Measurements from ENCODE around the gene SPOP. TPM values are rescaled to one million over a fixed set of nuclear protein-coding genes. Genes with fewer than 3 reads are reported as not detected.

The SPOP gene
- total and polyA plus RNA-seq, 11 donors = 28.5 to 96.1 (median 60.4) TPM

DNA sequence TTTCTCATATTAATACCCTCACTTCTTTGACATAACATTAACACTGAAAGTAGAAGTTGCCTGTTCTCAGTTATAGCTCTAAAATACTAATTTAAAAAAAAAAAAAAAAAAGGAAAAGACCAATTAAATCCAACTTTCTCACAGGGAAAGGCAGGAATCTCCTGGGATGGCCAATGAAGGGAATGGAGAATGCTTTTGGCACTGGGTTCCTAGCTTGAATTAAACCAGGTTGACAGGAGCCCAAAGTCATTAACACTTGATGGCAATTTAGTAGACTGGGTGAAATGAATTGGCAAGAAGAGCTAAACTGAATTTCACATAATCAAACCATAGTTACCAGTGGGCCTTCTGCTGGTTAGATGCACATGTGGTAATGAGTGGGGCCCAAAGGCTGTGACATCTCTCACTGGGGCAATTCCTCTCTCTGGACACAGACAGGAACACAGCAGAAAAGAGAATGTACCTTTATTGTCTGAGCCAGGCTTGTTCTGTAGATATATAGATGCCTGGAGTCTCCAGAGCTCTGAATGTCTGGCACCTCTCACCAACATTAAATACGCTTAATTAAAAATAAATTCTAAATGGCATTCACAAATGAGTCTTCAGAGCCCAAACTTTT lies 64.6 kb downstream of the SPOP start:
- intact Hi-C loops (cut with DNase I) = loop anchor here in 5 of 10 donors (5.0 to 10.0 kb wide), 2 partner anchors 36 to 62 kb away; partner anchors contain the start of genes SPOP (in 4 of the 5) and NXPH3 (in 1 of the 5)
- H3K36me3 ChIP-seq = peaks cover 0 to 78% (median 48%) of the 10 kb centered on the region in 9 donors
- no peak overlapping the region for H3K4me3 ChIP-seq
- WGBS, 4 donors = 96 to 100% (median 98%) methylated on average over 1 of the region's 1 CpG
- no peaks in the 10 kb centered on the region for H3K27me3 ChIP-seq
- no peaks in the 10 kb centered on the region for H3K9me3 ChIP-seq
- no peak for ATAC-seq
- TF ChIP-seq, protein P1, sequence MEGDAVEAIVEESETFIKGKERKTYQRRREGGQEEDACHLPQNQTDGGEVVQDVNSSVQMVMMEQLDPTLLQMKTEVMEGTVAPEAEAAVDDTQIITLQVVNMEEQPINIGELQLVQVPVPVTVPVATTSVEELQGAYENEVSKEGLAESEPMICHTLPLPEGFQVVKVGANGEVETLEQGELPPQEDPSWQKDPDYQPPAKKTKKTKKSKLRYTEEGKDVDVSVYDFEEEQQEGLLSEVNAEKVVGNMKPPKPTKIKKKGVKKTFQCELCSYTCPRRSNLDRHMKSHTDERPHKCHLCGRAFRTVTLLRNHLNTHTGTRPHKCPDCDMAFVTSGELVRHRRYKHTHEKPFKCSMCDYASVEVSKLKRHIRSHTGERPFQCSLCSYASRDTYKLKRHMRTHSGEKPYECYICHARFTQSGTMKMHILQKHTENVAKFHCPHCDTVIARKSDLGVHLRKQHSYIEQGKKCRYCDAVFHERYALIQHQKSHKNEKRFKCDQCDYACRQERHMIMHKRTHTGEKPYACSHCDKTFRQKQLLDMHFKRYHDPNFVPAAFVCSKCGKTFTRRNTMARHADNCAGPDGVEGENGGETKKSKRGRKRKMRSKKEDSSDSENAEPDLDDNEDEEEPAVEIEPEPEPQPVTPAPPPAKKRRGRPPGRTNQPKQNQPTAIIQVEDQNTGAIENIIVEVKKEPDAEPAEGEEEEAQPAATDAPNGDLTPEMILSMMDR (IDR thresholded peaks at IDR 0.05) = no peak
- TF ChIP-seq POLR2A (IDR thresholded peaks at IDR 0.05) = no peak
- DNase-seq = no peak
- H3K4me1 ChIP-seq = peaks cover 0 to 57% (median 40%) of the 10 kb centered on the region in 12 donors
- peak overlapping the region in 3 of 12 donors; percentile 1 to 73 (median 9) for H3K27ac ChIP-seq

DNA sequence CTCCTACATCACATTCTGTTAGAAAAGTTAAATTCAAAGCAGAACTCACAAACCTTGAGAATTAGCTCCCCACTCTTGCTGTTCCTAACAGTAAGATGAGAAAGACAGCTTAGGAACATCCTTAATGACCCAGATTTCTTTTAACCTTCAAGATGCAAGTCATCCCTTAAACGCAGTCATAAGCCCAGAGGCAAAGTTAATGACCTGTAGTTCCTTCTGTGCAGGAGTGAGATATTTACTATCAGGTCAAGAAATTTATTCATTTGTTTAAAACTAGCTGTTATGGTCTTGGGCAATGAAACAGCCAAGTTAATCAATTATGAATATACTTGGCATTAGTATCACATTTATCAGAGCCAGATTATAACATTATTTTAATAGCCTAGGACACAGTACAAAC lies 65.2 kb downstream of the SPOP start:
- no peak for TF ChIP-seq POLR2A (IDR thresholded peaks at IDR 0.05)
- TF ChIP-seq, protein P1 (IDR thresholded peaks at IDR 0.05) = no peak
- Histone ChIP-seq H3K9me3 (no peaks in the 10 kb centered on the region), H3K27me3 (no peaks in the 10 kb centered on the region), H3K36me3 (peaks cover 0 to 78% (median 48%) of the 10 kb centered on the region in 9 donors), H3K4me1 (peaks cover 0 to 52% (median 36%) of the 10 kb centered on the region in 12 donors), H3K27ac (peak overlapping the region in 2 of 12 donors; percentile 9 to 73), H3K4me3 (no peak overlapping the region)
- ATAC-seq (no peak), DNase-seq (no peak)
- intact Hi-C loops (cut with DNase I) = loop anchor here in 5 of 10 donors (5.0 to 10.0 kb wide), 2 partner anchors 35 to 62 kb away; partner anchors contain the start of genes SPOP (in 4 of the 5) and NXPH3 (in 1 of the 5)
- WGBS, 4 donors = 82 to 95% (median 93%) methylated on average over 1 of the region's 1 CpG

DNA sequence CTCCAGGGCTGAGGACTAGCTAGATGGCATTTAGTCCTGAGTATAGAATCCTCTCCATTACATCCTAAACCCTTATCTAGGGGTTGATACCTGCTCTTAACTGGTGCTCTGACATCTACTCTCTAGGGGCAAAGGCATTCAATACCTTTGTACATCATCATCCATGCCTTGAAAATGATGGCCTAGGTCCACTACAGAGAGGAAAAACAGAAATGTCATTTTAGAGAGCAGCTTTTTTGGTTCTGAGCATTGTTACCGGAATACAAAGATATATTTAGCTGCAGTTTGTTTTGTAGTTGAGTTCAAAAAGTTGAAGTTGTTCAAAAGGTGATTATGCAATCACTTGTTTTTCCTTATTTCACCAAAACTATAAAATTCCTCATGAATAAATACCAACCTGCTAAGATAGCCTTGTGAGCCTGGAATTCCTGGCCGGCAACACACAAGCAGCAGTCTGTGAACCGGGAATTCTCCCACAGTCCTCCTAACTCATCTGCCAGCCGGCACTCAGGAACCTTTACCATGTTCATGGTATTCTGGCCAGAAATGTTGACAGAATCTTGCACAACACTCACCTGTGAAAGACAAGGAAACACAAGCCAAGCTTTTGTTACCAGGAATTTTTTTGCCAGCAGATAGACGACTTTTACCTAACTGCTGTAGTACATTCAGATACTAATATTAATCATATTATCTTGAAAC lies 66.9 kb downstream of the SPOP start:
- Histone ChIP-seq H3K9me3 (no peaks in the 10 kb centered on the region), H3K4me3 (no peak overlapping the region), H3K27ac (peak overlapping the region in 2 of 12 donors; percentile 61 to 73), H3K36me3 (peaks cover 0 to 83% (median 65%) of the 10 kb centered on the region in 9 donors), H3K4me1 (peaks cover 0 to 36% (median 20%) of the 10 kb centered on the region in 12 donors), H3K27me3 (no peaks in the 10 kb centered on the region)
- 48 to 81% (median 60%) methylated on average over 5 of the region's 5 CpGs for WGBS, 4 donors
- DNase-seq (no peak), ATAC-seq (peak in 1 of 4 donors; percentile 18)
- TF ChIP-seq, protein P1 (IDR thresholded peaks at IDR 0.05) = no peak
- TF ChIP-seq POLR2A (IDR thresholded peaks at IDR 0.05) = no peak
- intact Hi-C loops (cut with DNase I) = loop anchor here in 5 of 10 donors (5.0 to 10.0 kb wide), 2 partner anchors 34 to 64 kb away; partner anchors contain the start of genes SPOP (in 4 of the 5) and NXPH3 (in 1 of the 5)

DNA sequence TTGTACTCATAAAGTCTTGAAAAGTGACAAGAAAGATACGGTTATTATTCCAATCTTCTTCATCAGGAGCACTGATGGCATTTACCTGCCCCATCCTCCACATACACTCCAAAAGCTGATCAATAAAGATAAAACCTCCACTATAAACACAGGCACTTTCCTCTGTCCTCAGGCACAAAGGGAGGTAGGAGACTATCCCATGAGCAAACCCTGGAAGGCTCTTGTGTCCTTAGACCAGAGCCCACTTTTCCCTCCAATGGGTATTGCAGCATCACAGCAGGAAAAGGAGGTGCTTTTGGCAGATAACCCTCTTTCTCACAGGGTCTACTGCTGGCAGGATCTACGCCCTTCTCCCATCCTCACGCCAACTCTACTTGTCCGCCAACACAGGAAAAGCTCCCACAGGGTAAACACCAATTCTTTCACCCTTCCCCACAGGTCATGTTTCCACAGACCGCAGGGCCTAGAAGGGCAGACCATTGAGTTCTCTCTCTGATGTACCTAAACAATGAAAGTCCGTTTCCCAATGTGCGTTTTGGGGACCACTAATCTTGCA lies 73.5 kb downstream of the SPOP start:
- H3K9me3 ChIP-seq = no peaks in the 10 kb centered on the region
- peak overlapping the region in 2 of 12 donors; percentile 12 to 28 for H3K27ac ChIP-seq
- no peak overlapping the region for H3K4me3 ChIP-seq
- peaks cover 0 to 32% (median 18%) of the 10 kb centered on the region in 12 donors for H3K4me1 ChIP-seq
- ATAC-seq (peak in 2 of 4 donors; percentile 64 to 66), DNase-seq (no peak)
- no peaks in the 10 kb centered on the region for H3K27me3 ChIP-seq
- no peak for TF ChIP-seq POLR2A (IDR thresholded peaks at IDR 0.05)
- TF ChIP-seq, protein P1 (IDR thresholded peaks at IDR 0.05) = no peak
- peaks cover 0 to 100% (median 99%) of the 10 kb centered on the region in 9 donors for H3K36me3 ChIP-seq
- 84 to 95% (median 92%) methylated on average over 7 of the region's 7 CpGs for WGBS, 4 donors
- intact Hi-C loops (cut with DNase I) = no loop called here
